NCI-H146 treated with DMSO at 0.1 percent for 48 hours (cell line): ENCODE results near the gene DAB1.

ENCODE experiments used
- DNase-seq: peaks from one replicate; lab custom pipeline; 2025; ENCODE audit not compliant: unreplicated experiment; lab: John Stamatoyannopoulos, UW

Gene DAB1

DNA sequence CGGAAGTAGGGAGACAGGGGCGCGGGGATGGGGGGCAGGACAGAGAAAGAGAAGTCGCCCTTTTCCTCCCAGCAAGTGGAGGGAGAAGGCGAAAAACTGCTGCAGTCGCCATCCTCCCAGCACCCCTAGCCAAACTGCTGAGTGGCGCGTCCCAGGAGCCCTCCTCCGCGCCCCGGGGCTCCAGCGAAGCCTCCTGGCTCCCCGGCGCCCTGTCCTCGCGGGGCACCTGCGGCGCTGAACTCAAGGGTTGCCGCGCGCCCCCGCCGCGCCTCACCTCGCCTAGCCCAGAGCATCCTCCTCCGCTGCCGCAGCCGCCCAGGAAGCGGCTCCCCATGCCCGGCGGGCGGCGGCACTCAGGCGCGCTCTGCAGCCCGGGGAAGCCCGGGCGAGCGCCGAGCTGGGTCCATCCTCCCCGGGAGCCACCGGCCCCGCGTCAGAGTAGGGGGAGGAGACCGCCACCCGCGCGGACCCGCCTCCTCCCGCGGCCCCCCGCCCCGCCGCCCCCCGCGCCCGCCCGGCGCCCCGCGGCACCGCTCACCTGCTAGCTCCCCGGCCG lies at the start of gene DAB1:
TSS of gene DAB1 (minus strand) at position 405 of the 556 bp plus-strand sequence. CDS start 133,030 bp downstream, outside the sequence.
- DNase-seq = no peak

DNA sequence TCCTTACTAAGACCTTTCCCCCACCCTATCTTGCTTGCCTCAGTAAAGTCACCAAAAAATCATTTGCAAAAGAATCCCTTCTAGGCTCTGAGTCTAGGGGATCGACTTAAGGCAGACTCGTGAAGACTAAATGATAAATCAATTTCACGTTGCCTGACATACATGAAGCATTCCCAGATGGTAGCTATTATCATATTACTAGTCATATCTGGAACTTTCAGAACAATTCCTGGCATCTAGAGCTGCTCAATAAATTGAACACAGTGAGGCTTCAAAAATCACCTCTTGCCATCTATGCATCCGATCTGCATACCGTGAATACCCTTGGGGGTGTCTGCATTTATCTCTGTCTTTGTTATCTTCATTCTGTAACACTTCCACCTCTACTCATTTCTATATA lies 49.6 kb upstream of the DAB1 start:
- DNase-seq = no peak

DNA sequence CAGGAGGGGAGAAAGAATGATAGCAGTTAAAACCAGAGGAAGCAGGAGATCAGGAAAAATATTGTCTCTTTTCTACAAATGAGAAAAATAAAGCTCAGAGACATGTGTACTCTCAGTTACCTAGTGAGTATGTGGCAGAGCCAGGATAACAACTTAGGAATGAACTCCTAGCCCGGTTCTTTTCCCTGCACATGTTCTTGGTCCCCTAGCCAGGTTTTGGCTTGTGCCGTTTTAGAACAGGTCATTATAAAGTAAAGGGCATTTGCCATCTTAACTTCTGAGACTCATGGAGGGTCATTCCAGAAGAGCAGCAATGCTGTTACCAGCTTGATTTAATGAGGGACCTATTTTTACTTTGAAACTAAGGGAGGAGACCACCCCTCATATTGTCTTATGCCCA lies 48.1 kb upstream of the DAB1 start:
- no peak for DNase-seq

DNA sequence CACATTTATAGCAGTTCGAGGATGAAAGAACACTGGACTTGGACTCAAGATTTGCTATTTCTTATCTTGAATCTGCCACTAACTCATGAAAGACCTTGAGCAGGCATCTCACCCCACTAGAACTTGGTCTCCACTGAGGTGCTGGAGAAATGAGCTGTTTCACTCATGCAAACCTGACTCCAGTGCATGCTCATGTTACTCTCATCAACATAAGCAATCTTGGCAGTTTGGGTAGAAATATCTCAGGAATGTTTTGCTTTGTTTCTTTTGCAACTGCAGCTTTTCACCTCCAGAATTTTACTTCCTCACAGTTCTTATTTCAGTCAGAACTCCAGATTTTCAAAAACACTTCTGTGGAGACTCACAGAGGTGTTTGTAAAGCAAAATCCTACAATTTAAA lies 46.2 kb upstream of the DAB1 start:
- DNase-seq = no peak

DNA sequence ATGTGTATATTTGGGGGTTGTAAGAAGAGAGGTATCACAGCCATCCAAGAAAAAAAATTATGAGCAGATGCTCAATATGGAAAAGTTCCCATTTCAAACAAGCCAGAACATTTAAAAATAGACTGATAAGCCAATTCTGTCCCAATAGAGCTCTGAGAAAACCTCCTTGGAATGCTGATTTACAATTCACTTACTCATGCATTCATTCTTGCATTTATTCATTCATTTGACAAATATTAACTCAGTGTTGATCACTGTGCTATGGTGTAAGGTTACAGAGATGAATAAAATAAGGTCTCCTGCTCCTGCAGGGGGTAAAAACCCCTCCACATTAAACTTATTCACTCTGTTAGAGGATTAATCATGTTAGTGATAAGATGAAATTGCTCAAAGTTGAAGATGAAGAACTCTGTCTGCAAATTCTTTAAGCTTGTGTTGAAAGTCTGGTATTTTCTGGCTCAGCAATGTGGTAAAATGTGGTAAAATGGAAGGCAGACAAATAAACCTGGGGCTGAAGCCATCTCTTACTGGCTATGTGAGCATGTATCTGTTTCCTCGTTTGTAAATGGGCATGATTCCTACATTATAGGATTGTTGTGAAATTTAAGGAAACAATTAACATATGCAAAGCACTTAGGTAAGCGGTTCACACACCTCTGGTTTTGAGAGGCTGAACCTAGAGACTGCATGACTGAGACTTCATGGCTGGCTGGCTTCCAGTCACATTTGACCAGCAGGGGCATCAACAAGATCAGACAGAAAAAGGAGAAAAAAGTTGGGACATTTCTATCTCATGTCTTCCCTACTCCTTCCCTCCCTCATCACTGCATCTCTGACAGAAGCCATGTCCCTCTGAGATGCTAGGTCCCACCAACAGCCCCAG lies 45.0 kb upstream of the DAB1 start:
- DNase-seq = no peak

DNA sequence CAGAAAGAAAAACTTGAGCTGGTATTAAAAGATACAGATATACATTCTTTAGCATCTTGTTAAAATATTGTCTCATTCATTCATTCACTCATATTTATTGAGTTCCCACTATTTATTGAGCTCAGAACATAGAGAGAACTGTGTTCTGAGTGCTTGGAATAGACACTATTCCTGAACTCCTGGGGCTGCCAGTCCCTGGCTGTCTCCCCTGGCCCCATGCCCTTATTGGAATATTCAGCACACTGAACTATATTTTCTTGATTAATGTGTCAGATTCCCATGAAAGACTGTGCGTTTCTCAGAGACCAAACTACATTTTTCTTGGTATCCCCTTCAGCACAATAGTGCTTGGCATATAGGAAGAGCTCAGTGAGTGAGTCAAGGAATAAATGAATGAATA lies 44.0 kb upstream of the DAB1 start:
- no peak for DNase-seq

DNA sequence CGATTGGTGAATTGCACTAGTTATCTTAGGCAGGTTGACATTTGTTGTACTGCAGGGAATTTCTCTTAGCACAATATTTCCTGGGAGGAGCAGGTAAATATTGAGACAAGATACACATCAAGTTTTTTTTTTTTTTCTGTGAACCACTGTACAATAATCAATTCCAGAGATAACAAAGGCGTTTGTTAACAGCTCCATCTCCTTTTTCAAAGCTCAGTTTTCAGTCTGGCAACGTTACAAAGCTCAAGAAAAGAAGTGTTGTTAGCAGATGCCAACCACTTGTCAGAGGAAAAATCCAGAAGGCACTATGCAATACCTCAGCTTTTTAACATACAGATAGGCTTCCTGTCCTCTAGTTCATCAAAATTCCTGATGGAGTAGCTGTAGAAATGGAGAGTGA lies 40.9 kb upstream of the DAB1 start:
- no peak for DNase-seq

DNA sequence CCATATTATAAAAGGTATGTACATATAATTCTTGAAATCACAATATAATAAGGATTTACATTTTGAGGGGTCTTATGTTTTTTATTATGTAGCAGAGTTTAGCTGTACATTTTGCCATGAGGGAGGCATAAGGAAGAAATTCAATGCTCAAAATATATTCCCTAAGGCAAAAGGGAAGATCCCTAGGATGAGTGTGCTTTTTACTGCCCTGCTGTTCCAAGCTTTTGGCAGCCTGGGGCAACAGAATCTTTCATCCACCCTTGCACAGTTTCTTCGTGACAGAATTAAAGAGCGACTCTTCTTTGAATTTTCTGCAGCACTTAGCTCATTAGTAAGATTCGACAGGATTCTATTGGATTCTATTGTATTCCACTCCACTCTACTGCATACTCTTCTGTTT lies 39.5 kb upstream of the DAB1 start:
- no peak for DNase-seq

DNA sequence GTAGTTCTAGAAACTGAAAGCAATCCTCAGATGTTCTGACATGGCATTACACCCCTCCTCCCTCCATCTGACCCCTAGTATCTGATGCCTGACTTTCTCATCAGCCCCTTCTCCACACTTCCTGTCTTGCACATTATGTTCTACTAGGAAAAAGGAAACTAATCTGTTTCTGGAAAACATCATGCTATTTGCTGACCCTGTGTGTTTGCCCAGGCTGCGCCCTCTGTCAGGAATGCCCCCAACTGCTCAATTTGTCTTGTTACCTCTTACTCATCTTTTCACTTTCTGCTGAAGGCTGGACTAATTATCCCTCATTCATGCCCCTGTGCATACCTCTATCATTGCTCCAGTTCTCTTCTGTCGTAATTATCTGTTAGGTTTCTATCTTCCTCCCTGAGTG lies 37.5 kb upstream of the DAB1 start:
- DNase-seq = no peak

DNA sequence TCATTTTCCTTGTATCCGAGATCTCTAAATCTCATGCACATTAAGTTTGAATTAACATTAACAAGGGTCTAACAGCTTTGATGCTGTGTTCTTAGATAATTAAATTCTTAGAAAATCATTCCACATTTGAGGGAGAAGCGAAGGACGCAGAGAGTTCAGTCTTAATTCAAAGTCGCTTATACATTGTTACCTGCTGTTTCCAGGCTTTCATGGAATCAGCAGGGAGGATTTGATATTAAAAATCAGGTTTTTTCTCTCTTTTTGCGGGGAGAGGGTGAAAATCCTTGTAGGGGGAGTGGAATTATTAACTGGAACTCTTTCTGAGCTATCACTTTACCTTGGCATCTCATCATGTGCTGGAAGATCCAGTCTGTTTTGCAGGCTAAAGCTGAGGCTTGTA lies 27.7 kb upstream of the DAB1 start:
- DNase-seq = no peak

DNA sequence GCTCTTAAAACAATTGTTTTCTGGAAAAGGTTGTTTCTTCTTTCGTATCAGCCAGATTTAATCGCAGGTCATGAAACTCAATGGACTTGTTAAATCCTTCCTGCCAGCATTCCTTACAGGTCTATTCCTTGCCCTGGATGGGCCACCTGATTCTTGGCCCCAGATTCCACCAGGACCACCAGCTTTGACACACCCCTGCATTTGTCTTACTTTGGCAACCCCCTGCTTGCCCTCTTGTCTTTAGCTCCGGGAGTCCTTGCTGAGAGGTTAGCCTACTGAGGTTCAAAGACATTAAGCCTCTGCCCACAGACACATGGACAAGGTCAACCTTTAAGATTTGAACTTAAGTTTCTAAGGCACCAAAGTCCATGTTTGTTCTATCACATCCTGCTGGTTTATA lies 27.1 kb upstream of the DAB1 start:
- no peak for DNase-seq

DNA sequence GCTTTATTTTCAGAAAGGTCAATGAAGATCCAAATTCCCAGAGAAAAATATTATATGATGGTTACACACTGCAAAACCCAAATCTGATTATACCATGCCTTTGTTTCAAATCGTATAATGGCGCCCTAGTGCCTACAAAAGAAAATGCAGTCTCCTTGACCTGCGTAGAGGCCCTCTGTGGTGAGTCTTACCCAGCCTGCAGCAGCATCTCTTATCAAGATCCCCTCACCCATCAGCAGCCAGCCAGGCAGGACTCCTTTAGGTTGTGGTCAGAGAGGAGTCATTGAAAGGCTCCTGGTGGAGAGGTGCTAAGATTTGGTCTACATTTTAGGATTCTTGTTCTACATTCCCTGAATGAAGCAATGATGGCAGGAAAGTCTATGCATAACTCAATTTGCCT lies 23.7 kb upstream of the DAB1 start:
- DNase-seq = no peak

DNA sequence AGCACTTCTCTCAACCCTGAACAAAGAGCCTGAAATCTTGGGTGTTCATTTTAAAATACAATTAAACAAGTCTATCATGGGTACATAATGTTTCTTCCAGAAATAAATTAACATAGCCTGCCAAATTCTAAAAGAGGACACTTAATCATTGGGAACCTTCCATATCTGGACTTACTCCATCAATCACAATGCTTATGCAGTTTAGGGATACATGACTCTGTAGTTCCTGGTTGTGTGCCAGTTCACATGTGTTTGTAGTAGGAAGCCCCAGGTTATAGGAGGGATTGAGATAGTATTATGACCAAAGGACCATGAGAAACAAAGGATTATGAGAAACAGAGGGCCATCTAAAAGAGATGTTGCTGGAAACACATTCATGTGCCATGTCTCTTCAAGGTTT lies 19.1 kb upstream of the DAB1 start:
- no peak for DNase-seq

DNA sequence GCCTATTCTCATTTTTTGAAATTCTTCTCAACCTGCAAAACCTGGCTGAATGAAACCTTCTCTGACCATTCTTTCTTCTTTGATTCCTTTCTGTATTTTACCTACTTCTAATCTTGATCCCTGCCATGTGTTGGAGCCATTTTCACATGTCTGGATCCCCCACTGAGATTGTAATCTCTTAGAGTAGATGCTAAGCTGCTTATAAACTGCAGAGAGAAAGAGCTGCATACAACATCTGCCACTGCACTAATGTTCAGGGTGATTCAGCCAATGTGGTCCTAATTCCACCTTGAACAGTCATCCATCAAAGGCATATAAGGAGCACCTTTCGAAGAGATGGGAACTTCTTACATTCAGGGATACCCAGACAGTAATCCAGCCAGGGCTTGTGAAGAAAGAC lies 16.2 kb upstream of the DAB1 start:
- DNase-seq = no peak

DNA sequence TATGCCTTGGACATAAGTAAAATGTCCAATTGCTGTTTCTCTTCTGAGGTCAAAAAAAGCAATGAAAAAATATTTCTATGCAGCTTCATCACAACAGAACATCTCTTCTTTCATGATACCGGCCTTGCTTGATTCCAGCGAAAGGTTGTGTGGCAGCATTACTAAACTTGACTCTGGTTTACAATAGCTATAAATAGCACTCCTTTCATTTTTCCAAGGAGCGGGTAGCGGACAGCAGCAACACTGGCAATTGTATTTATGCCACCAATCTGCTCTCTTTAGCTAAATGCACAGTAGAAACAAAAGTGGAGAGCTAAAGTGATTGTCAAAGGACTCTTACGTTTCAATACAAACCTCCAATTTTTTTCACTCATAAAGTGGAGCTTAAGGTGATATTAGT lies 7.5 kb upstream of the DAB1 start:
- DNase-seq = no peak

DNA sequence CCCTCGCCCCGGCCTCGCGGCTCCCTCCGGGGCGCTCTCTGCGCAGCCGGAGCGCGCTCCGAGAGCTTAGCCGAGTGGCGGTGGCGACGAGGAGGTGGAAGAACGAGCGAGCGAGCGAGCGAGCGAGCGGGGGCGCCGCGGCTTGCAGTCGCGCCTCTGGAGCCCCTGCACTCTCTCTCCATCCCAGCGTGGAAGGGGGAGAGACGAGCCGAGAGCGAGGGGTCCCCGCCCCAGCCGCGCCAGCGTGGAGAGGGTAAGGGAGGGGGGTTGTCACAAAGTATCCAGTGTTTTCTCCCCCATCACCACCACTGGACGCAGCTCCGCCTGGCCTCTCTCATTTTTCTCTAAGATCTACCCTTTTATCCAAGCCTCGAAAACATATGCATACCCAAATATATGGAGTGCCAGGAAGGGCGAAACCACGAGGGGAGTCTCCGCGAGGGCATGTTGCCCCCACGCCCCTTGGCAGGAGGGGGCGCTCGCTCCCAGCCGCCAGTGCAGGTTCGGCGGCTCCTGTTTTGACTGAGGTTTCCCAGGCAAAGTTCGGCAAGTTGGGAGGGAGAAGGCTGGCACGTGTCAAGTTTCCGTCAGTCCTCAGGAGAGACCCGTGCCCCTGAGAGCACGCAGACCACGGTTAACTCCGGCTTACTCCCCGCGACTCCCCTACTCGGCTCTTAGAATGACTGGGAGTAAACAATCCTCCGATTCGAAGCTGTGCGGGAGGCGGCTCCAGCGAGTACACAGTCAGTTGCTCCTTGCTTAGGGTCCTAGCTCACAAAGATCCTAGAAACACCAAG lies 569 bp upstream of the DAB1 start:
- no peak for DNase-seq

DNA sequence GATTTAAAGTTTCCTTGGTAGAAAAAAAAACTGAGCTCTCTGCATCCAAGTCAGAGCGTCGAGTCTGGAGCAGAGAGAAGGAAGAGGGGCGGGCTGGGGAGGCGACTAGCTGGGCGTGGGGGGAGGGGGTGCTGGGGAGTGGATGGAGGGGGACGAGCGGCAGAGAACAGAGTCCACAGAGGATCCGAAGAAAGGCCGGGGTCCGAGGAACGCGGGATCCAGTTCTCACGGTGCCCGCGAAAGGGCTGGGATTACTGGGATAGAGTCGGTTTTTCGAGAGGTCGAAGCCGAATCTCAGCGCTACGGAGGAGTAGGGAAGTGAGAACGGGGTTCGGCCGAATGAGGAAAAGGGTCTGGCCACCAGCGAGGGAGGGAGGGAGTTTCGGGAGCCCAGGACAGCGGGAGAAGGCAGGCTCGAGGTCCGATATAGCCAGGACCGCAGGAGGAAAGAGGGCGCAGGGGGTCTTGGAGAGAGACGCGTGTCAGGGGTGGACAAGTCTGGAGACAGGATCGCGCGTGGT lies 665 bp downstream of the DAB1 start:
- DNase-seq = no peak

DNA sequence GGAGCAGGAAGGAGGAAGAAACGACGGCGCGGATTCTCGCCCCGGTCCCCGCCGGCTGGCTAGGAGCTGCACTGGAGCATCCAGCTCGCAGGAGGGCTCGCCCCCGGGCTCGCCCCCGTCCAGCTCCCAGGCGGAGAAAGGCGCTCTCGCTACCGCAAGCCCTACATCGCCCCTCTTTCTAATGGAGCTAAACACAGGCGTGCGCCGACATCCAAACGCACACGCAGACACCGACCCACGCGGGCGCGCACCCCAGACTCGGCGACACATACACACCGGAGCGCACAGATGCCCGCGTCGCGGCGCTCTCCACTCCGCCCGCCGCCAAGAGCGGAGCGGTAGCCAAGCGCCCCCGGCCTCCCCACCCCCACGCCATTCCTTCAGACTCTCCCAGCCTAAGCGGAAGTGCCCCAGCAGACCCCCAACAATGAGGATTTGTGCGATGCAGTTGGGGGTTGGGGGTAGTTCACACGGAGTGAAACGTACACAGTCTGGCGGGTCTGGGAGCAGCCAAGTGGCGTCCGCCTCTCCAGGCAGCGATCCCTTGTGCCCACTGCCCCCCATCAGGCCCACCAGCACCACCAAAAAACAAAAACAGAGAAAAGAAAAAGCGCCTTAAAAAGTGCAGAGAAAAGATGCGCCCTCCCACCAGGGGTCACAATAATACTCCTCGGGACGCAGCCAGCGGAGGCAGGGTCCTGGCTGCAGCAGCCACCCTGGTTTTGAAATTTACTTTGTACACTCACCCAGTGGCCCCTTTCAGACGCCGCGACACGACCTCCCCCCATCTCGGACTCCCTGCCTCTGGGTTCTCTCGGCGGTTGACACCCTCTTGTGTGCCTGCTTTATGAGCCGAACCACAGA lies 1.4 kb downstream of the DAB1 start:
- no peak for DNase-seq

DNA sequence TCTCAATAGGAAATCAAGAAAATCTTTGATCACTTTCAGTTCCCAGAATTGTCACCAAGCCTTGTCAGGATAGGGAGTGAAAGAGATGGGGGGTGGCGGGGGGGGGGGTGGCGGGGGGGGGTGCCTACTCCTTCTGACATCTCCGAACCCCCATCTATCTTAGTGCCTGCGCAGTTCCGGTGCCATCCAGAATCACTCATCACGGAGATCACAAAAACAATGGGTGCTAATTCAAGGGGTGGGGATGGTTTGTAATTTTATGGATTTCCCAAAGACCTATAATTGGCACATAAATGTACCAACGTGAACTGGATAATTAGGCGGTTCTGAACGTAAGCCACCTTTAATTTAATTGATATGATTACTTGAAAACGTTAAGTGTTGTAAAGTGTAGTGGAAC lies 2.1 kb downstream of the DAB1 start:
- no peak for DNase-seq

DNA sequence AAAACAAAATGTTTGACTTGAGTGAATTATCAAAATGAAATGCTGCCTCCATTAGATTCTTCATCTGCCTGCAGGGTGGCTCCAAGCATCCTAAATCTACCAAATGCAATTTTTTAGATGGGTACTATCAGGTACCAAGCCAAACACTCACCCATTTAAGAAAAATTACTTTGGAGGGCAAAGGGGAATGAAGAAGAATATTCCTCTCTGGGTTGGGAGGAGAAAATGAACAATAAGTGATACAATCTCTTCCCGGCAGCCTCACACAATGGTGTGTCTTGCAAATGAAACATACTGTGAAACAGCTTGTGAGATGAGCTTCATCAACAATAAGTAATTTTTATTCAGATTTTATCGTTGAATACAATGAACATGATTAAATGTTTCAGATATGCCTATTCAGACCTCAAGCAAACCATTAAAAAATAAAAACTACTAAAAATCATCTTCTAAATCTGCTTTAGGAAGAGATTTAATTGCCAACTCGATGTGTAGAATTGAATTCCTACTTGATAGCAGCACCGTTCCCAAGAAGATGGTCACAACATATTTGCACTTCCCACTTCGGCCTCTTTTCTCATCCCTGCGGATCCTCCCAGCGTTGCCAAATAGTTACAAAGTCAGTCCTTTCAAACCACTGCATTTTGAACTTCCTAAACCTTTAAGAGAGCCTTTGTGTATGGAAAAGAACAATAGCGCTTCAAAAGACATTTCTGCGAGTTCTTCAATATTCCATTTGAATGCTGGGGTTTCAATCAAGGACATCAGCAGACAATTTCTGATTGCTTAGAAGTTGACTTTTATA lies 2.7 kb downstream of the DAB1 start:
- no peak for DNase-seq
